GM04503 (cell line): ENCODE data around the gene PDE3A.
"Not testable (repeated sequence)": the region's sequence is repeated elsewhere in the genome, so short reads cannot be mapped to it uniquely, and the experiment has no call there.

ENCODE experiments used
- DNase-seq: peaks from one replicate; pipeline ENCODE4 v3.0.0-alpha.2; 2012; ENCODE audit warnings: low read depth

PDE3A gene

DNA sequence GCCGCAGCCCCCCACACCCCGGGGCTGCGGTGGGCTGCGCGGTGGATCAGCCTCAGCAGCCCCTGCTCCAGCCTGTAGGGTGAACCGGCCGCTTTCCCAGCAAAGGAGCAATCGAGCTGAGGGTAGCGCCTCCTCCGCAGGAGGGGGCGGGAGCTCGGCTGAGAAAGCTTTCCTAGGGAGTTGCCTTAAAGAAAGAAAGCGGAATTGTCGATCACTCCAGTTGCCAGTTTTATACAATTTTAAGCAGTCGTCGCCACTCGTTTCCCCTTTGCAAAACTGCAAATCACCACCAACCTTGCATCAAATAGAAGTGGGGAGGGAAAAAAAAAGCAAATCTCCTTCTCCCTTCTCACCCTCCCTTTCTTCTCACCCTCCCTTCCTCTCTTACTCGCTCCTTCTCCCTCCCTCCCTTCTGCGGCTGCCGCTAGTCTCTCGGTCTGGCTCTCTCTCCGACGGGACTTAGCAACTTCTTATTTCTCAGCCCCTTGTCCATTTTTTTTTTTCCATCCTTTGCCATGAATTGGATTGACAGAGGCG, at the start of gene PDE3A:
Gene PDE3A (plus strand): TSS at position 424 of the 537 bp plus-strand sequence. CDS start 748 bp downstream, outside the sequence.
- DNase-seq, result no peak

DNA sequence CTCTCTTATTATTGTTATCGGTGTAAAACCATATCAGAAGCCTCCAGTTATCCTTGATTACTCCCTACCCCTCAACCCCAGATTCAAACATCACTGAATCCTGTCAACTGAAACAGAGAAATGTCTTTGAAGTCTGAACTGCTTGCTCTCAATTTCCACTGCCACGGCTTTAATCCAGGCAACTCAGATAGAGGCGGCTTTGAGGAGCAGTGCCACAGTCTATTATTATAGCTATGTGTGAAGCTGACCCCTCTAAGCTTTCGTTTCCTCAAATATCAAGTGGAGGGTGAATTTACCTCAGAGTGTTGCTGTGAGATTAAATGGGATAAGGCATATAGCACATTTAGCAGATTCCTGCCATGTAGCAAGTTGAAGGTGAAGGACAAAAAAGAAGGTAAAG, 49.0 kb upstream of the PDE3A start:
- DNase-seq, result no peak

DNA sequence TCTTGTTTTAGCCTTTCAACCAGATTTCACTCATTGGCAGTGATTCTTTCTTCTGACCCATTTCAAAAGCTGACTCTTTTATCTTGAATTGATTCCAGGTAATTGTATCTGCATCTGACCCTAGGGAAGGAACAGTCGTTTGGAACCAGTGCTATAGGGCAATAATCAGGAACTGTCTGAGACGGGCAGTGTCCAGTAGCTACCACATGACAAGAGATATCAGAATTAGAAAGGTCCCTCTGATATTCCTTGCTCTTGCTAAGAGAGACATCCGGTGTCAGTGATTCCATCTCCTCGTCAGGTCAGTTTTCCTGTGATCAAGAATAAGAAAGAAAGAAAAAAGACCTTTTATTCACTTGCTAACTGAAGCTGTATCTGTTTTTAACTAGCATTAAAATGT, 47.8 kb upstream of the PDE3A start:
- DNase-seq, result no peak

DNA sequence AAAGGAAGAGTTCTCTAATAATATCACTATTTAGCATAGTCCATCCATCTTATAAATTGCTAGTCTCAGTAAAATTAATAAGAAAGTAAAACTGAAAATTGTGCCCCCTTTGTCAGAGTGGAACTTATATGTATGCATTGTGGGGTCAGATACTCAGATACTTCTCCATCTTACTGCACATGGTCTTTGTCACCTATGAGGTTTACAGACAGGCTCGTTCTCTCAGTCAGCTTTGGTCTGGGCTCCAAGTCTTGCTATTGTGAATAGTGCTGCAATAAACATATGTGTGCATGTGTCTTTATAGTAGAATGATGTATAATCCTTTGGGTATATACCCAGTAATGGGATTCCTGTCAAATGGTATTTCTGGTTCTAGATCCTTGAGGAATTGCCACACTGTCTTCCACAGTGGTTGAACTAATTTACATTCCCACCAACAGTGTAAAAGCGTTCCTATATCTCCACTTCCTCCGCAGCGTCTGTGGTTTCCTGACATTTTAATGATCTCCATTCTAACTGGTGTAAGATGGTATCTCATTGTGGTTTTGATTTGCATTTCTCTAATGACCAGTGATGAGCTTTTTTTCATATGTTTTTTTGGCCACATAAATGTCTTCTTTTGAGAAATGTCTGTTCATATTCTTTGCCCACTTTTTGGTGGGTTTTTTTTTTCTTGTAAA, 37.4 kb upstream of the PDE3A start:
- DNase-seq, result not testable (repeated sequence)

DNA sequence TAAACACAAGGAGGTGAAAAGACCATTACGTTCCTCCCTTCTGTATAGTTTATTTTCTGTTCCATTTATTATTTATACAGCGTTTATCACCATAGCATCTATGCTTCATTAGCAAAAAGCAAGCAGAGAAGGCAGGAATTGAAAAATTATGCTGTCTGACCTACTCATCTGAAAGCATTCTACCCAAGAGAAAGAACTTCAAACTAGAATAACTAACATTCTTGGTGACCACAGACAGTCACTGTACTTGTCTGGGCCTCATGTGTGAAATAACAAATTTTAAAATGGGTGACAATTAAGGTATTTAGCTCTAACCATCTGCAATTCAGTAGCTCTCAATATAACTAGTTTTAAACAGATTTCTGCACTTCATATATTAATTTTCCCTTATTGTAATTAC, 29.3 kb upstream of the PDE3A start:
- no peak for DNase-seq

DNA sequence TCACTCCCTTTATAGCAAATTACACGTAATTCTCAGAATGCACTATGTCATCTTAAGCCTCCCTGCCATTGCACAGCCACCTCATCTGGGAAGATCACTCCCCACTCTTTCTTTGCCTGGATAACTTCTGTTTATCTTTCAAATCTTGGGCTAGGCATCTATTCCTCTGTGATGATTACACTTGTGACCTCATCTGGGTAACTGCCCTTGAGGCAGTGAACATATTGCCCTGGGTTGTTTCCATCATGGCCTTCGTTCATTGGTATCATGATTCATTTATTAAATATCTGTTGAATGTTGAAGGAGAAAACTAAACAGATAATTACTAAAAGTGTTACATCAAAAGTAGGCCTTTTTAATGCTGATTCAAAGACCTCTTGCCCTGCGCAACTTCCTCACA, 26.2 kb upstream of the PDE3A start:
- DNase-seq, result no peak

DNA sequence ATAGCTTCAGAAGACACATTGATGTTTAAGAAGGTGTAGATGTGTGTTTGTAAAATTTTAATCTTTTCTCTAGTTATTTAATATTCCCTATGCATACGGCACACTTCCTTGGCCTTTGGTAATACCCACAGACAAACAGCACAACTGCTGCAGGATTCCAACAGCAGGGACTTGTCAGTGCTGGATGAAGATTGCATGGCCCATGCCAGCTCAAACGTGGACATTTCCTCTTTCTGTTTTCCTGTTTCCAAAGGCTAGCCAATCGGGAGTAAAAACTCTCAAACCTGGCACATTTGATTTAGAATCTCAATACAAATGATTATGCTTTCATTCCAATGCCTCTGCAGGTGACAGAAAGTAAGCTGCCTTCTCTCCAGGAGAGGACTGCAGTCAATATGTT, 22.5 kb upstream of the PDE3A start:
- DNase-seq, result no peak

DNA sequence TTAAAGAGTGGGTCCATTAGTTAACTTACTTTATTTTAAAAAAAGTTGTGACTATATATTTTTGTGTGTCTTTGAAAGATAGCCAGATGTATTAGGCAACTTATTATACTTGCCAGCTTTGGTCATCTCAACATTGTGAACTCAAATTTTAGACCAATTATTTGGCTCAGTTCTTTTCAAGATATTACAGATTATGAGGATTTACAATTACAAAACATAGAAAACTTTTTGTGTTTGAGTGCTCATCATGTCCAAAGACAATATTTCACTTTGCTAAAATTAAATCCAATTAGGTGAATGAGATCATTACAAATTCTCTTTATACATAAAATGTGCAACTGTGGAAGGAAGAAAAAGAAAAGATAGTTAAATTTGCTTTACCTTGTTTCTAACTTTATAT, 18.3 kb upstream of the PDE3A start:
- DNase-seq, result no peak

DNA sequence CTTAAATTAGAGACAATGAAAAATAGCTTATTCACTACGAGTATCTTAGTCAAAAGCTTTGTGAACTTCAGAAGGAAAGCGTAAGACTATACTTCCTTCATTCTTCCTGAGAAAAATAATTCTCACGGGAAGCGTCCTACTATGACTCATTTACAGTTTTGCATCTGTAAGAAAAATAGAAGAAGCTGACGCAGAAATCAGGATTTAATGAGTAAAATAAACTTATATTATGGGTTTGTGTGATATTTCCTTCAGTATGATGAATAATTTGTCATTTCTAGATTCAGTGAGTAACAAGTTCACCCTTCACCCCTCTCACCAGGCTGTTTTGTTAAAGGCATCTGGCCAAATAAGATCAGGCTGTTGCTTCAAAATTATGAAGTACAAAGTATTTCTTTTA, 17.8 kb upstream of the PDE3A start:
- no peak for DNase-seq

DNA sequence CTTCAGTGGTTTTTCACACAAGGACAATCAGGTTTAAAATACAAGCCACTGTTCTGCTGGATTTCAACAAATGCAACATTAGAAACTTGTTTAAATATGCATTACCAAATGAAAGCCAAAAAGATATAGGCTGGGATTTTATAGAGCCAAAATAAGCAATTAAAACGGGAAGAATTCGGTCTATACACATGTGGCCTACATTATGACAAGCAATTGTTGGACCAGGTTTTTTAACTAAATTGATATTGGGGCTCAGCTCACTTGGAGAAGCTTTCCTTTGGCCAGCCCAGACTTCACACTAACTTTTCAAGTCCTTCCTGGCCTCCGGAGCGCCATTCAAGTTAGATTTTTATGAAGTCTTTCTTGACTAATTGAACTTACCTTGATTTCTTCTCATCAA, 16.9 kb upstream of the PDE3A start:
- DNase-seq, result no peak

DNA sequence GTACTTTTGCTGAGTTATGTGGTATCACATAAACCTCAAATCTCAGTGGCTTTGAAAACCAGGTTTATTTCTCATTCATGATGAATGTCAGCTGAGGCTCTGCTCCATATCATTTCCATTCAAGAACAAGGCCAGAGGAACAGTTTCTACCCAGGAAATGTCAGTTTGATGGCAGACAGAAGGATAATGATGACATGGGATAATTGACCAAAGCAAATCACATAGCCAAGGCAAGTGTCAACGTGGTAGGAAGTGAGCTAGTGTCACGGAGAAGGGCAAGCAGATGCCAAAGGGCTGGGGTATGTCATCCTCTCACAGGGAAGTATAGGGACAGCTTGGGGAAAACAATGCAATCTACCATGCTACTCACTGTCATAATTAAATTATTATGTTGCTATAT, 12.3 kb upstream of the PDE3A start:
- DNase-seq, result no peak

DNA sequence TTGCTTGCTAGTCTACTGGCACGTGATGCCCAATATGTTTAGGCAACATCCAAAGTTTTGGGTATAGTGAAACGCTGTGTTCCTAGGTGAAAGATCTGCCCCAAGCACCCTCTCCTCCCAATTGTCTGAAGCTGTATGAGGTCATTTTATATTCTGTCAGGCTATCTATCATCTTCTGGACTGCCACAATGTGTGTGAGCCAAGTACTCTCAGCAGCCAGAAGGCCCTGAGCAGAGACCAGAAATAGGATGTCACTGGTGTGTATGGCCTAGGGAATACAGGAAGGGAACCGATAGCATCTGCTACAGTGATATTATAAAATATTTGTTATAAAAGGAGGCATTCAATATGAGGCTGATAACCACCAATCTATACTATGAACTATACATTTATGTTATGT, 7.9 kb upstream of the PDE3A start:
- DNase-seq, result no peak

DNA sequence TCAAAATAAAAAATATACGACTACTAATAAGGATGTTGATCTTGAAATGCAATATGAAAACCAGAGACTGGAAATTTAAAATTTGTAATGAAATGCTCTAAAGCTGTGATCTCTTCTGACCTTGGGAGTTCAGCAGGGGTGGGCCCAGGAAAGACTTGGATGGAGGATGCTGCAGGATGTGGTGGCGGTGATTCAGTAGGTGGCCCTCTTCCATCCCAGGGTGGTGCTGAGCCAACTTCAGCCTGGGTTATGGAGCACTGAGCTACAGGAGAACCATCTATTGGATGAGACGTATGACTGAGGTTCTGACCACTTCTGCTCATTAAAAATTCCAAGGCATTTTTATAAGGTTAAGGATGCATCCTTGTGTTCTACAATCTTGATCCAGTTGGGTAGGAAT, 6.9 kb upstream of the PDE3A start:
- no peak for DNase-seq

DNA sequence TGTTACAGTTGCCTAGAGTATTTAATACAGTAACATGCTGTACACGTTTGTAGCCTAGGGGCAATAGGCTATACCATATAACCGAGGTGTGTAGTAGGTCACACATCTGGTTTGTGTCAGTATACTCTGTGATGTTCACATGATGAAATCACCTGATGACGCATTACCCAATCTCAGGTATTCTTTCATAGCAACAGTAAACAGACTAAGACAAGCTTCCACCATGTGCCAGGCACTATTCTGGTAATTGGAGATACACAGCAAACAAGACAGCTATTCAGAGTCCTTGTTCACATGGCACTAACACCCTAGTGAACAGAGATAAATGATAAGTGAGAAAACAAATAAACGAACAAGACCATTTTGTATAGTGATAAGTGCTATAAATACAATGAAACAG, 3.8 kb upstream of the PDE3A start:
- no peak for DNase-seq

DNA sequence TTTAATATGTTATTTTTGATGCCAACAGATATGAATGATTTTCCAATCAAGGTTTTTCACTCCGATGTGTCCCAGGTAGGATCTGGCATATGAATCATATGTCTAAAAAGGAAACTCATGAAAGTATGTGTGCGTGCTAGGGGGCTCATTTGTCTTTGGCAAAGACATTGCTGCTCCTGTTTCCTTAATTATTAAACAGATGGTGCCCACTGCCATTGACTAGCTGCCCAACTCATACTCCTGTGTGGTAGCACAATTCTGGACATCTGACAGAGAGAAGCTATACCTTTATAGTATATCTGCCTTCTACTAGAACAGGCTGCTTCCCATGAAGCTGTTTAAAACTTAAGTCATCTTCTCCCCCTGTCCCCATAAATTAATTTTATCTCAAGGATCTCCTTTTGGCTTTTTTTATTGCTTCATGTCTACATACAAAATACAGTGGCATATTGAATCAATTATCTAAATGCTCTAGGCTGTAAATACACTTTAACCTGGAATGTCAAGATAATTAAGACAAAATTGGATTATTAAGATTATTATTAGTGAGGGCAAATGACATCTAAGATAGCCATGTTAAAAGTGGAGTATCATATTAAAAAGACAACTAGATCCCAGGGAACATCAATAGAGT, 1.4 kb upstream of the PDE3A start:
- no peak for DNase-seq

DNA sequence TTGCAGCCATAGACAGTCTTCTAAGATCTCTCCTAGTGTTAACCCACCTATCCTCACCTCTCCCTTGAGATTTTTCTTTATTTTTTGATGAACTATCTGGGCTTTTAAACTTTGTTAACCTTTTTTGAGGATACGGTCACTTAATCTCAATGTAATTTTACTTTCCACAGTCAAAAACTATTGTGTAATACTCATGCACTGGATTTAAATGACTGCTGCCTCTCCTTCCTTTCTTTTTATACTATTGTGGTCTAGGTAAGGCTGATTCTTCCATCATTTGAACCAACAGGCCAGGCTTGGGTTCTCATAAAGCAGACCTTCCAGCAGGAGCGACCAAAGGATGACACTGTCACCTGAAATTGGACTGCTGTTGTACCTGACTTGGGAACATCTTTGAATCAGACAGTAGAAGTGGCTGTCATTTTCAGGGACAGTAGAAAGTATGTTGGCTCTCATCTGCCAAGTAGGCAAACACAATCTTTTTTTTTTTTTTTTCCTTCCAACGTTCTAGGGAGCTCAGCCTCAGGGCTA, 689 bp upstream of the PDE3A start:
- no peak for DNase-seq

DNA sequence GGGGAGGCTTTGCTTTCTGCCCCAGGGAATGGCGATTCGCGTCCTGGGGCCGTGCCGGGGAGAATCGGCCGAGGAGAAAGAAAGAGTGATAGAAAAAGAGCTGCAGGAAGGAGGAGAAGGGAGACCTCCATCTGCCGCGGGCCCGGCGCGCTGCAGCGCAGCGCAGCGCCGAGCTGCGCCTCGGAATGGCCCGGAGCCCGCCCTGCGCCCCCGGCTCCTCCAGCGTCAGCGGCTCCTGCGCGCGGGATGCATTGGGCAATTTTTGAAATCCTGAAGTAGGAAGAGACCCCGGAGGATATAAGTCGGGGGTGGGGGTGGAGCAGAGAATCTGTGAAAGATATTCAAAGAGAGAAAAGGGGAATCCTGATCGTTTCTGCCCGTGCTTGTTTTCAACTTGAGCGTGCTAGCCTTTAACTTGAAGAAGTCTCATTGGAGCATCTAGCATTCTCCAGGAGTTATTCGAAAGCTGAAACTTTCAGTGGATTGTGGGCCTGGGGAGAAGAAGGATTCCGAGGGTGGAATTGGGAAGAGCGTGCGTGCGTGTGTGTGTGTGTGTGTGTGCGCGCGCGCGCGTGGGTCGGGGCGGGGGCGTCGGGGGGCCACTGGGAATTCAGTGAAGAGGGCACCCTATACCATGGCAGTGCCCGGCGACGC, 441 bp downstream of the PDE3A start:
- DNase-seq, result no peak

DNA sequence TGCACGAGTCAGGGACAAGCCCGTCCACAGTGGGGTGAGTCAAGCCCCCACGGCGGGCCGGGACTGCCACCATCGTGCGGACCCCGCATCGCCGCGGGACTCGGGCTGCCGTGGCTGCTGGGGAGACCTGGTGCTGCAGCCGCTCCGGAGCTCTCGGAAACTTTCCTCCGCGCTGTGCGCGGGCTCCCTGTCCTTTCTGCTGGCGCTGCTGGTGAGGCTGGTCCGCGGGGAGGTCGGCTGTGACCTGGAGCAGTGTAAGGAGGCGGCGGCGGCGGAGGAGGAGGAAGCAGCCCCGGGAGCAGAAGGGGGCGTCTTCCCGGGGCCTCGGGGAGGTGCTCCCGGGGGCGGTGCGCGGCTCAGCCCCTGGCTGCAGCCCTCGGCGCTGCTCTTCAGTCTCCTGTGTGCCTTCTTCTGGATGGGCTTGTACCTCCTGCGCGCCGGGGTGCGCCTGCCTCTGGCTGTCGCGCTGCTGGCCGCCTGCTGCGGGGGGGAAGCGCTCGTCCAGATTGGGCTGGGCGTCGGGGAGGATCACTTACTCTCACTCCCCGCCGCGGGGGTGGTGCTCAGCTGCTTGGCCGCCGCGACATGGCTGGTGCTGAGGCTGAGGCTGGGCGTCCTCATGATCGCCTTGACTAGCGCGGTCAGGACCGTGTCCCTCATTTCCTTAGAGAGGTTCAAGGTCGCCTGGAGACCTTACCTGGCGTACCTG, 1.1 kb downstream of the PDE3A start:
- no peak for DNase-seq

DNA sequence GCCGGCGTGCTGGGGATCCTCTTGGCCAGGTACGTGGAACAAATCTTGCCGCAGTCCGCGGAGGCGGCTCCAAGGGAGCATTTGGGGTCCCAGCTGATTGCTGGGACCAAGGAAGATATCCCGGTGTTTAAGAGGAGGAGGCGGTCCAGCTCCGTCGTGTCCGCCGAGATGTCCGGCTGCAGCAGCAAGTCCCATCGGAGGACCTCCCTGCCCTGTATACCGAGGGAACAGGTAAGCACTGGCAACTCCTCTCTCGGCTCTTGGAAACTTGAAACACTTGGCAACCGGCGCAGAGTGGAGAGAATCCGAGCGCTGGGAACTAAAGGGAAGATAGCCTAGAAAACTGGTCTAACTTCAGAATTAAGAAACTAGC, 1.7 kb downstream of the PDE3A start:
- no peak for DNase-seq

DNA sequence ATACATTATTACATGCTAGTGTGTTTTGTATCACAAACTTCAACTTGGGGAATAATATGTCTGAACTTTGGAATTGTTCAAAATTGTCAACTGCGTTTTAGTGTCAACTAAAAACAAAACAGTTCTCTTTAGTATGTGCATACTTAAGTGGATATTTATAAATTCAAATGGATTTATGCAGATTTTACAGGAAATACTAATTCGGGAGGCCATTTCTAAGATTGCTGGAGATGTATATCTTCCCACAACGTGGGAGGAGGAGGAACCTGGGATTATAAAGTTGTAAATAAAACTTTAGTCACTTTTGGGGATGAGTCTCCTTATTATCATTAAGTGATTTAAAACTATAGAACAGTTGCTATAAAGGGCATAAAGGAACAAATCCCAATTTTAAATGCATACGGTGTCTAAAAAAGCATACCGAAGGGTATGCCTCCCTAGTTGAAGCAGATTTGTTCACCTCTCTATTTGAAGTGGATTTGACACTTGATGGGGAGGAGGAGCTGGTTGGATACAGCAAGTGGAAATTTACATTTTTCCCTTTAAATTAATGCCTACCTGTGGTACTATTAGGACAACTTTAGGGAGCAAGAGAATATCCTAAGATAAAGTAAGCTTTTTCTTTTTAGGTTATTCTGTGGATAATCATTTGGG, 2.7 kb downstream of the PDE3A start:
- no peak for DNase-seq

DNA sequence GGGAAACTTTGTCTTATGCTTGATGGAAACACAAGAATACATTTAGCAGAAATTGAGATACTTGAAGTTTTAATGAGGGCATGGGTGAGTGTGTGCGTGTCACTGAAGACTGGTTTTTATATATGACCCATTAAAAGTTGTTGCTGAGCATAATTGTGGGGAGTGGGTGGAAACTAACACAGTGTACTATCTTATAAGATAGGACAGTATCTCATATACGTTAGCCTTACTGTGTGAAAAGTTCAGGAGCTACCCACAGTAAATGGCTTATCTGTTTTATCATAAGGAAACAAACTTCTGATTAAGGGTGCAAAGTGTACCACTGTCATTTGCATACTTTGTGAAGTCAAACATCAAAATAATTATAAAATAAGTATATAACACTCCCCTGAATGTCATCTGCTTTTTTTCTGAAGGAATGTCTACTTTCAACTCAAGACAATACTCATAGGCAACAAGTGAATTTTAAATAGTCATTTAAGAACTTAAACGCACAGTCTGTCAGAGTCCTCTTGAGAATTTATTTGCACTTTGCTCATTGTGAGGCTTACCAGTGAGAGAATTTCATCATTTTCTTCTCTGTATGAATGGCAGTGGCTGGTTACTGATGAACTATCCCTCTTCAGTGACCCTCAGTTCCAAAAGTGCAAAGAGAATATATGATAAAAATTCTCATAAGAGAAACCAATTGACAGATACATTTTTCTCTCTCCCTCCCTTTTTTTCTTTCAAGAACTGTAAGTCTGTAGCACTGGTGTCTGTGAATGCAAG, 4.2 kb downstream of the PDE3A start:
- DNase-seq, result no peak
